D341Med (cell line): ENCODE results near the gene KIF26B.

Source experiments
- DNase-seq: peaks from one replicate; pipeline ENCODE4 v3.0.0; 2012; ENCODE audit warnings: low spot score

Gene KIF26B

DNA sequence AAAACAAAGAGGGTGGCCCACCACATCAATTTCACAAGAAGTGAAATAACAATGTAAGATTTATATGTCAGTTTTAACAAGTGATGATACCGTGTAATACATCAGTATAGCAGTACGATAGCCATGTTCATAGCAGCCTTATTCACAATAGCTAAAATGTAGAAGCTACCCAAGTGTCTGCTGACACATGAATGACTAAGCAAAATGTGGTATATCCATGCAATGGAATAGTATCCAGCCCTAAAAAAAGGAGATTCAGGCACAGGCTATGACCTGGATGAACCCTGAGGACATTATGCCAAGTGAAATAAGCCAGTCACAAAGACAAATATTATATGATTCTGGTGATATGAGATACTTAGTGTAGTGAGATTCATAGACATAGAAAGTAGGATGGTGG is 18.0 kb downstream of the KIF26B start:
- DNase-seq = no peak

DNA sequence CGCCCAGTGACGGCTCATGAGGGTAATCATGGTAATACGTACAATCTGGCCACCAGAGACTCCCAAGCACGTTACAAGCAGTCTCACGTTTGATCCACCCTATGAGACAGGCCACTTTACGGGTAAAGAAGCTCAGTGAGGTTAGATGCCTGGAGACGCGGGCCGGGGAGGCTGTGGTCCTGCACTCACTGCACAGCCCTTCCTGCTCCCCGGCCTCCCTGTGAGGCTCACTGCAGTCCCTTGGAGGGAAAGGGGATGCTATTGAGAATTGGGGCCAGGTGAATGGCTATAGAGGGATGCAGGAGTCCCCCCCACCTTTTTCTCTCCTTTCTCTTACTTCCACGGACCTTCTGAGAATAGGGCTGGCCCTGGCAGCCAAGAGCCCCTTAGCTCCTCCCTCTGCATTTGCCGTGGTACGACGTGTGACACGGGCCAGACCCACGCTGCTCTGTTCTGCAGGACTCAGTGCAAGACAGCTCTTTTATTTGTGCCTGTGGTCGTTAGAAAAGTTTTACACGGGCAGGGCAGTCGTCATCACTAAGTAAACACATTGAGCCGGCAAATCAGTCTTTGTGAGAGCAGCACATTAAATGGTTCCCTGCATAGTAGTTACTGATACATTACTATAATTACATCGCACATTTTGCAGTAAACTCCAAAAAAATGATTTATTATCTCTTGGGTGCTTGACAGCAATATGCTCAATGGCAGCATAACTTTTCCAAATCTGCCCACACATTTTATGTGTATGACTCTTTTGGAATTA is 18.8 kb downstream of the KIF26B start:
- no peak for DNase-seq

DNA sequence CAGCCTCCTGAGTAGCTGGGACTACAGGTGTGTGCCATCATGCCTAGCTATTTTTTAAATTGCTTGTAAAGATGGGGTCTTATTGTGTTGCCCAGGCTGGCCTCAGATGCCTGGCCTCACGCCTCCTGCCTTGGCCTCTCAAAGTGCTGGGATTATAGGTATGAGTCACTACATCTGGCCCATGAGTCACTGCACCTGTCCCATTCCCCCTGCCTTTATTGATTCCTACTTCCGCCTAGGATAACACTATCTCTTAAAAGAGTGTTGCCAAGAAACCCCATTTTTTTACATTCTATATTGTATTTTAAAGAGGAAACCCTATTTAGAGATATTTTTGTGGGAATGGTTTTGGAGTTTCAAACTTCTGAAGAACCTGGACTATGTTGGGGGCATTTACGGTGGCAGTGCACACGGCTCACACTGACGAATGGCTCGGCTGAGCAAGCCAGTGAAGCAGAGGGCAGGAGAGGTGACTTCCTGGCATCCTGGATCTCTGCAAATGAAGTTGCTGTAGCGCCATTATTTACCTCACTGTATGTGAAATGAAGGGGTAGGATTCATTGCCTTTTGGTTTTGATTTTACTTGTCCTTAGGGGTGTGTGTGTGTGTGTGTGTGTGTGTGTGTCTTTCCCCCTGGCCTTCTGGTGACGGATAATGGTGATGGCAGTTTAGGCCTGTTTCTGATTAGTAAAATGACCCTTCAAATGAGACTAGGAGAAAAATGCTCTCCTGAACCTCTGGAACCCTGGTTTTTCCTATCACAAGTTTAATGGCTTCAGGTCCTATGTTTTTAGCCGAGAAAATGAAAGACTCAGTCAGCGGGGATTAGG is 22.5 kb downstream of the KIF26B start:
- no peak for DNase-seq

DNA sequence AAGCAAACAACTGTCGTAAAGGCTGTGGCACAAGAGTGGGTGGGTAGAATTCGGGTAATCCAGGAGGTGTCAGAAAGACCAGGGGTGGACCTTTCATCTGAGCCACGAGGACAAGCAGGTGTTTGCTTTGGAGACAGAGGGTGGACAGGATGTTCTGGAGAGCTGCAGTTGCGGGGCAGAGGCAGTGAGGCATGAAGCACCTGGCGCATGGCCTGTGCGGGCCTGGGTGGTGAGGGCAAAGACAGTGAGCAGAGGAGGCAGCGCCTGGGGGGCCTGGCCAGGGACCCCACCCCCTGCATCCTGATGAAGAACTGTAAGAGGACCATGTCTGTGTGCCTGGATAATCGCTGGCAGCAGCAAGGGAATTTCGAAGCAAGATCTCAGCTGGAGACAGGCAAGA is 24.9 kb downstream of the KIF26B start:
- DNase-seq = no peak

DNA sequence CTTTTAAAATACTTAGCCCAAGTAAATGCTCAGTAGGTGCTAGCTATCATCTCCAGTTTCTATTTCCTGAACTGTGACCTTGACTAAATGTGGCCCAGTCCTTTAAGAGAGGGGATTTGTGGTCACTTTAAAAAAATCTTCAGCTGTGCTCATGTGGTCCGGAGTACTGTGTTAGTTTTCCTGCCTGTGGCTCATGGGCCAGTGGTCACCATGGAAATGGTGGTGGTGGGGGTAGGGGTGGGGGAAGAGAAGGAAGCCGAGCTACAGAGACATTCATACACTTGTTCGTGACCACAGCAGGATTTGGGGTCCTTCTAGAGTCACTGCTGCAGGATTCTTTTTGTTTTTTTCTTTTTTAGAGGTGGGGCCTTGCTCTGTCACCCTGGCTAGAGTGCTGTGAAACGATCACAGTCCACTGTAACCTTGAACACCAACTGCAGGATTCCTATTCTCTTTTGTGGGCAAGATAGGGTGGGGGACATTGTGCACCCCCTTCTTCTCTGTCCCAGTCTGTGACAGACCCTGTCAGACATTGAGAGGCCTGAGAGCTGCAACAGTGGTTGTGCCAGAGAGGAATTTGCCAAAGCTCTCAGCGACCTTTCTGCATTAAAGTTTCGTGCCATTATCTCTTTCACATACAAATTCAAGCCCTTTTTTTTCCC is 25.8 kb downstream of the KIF26B start:
- DNase-seq = no peak

DNA sequence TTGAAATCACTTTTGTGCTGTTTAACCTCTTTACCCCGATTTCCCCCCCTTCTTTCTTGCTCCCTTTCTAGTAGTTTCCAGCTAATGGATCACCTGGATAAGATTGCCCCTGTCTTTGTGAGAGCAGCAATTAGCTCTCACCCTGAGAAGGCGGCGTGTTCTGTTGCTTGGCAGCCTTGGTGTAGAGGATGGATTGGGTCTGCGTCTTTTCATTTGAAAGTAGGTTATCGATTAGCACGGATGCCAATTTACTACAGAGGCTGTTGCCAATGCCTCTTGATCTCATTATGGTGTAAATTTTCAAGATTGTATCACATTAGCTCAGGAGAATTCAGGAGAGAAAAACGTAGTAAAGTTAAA is 26.4 kb downstream of the KIF26B start:
- no peak for DNase-seq

DNA sequence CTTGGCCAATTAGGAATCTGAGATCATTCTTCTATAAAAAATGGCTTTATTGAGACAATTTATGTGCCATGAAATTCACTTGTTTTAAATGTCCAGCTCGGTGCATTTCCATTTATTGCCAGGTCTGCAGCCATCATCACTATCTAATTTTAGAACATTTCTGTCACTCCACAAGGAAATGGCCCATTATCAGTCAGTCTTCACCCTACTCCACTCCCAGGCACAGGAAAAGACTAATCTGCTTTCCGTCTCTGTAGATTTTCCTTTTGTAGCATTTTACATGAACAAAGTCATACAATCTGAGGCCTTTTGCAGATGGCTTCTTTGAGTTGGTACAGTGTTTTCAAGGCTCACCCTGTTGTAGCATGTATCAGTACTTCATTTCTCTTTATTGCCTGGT is 27.2 kb downstream of the KIF26B start:
- no peak for DNase-seq

DNA sequence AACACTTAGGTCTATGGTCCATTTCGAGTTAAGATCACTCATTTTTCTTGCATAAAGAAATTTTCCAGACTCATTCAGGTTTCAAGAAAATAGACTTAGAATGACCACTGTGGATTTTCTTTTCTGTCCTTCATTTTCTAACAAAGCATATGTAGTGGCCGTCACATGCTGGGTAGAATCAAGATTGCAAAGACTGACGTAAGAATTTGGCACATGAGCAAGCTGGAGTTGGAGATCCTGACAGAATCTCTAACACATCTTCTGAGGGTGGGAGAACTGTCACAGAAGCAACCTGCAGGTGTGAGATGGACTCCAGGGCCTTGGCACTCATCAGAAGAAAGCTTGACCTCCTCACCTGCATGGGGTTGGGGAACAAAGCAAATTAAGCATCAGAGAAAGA is 28.6 kb downstream of the KIF26B start:
- DNase-seq = no peak

DNA sequence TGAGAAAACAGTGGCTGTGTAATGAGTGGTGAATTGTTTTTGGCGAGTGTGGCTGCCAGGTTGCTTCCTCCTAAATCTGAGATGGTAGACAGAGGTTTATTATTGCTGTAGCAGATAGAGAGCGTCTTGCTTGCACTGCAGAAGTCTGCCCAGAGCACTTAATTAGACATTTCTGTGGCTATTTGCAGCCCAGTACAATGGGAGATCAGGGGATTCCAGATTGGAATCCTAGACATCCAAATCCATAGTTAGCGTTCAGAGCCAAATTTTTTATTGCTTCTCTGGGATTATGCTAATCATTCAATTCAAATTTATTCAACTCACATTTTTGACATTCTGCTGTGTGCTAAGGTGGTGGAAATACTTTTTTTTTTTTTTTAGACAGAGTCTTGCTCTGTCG is 30.0 kb downstream of the KIF26B start:
- DNase-seq = no peak

DNA sequence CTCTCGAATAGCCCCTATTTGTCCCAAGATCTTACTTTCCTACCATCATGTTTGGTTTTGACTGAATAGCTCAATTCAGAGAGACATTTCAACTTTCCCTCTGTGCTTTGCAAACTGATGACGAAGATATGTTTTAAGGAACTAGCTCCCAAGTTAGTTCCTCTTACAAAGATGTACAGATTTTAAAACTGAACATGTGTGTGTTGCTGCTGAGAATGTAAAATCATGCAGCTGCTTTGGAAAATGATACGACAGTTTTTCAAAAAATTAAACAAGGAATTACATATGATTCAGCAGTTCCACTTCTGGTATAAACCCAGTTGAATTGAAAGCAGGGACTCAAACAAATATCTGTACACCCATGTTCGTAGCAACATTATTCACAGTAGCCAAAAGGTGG is 33.6 kb downstream of the KIF26B start:
- no peak for DNase-seq

DNA sequence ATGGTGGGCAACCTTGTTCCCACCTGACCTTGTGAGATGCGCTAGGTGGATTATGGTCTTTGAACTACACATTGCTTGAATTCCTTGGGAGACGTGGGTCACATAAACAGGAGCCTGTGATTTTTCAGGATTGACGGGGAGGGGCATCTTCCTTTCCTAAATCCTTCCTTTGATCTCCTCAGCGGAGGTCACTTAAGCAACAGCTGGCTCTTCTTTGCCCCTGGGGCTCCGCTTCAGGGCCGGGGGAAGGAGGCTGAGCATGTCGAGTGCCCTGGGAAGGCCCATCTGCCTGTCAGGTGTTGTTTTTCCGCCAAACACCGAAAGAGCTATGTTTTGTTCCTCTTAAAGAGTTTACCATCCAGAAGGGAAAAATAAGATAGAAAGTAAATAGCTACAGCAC is 40.6 kb downstream of the KIF26B start:
- no peak for DNase-seq

DNA sequence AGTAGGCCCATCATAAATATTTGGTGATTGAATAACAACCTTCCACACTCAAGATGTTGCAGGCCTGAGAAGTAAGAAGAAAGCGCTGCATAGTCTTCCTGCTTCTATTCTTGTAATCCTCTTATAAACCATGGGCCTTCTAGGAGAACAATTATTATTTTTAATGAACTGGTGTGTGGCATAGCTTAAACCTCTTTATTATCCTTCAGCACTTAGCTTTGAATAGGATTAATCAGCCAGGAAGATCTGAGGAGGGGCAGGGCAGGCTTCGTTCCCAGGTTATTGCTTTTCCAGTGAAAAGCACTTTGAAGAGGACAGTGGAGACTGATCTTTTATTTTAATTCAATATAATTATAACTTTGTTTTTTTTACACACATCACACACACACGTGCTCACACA is 42.3 kb downstream of the KIF26B start:
- DNase-seq = peak; percentile 76

DNA sequence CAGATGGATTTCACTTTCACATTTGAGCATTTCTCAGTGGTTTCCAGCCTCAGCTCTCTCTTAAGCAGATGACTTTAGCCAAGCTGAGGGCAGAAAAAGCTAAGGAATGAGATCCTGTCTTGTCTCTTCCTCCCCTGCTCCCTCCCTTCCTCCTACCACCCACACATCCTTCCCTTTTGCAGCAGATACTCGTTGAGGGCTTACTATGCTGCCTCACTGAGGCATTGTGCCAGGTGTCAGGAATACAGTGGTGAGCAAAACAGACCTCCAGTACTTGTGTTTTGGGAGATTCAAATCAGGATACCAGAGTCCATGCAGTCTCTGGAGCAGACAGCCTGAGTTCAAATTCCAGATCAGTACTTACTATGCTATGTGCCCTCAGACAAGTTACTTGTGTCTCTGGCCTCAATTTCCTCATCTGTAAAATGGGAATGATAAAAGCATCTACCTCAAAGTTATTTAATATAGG is 43.2 kb downstream of the KIF26B start:
- DNase-seq = no peak

DNA sequence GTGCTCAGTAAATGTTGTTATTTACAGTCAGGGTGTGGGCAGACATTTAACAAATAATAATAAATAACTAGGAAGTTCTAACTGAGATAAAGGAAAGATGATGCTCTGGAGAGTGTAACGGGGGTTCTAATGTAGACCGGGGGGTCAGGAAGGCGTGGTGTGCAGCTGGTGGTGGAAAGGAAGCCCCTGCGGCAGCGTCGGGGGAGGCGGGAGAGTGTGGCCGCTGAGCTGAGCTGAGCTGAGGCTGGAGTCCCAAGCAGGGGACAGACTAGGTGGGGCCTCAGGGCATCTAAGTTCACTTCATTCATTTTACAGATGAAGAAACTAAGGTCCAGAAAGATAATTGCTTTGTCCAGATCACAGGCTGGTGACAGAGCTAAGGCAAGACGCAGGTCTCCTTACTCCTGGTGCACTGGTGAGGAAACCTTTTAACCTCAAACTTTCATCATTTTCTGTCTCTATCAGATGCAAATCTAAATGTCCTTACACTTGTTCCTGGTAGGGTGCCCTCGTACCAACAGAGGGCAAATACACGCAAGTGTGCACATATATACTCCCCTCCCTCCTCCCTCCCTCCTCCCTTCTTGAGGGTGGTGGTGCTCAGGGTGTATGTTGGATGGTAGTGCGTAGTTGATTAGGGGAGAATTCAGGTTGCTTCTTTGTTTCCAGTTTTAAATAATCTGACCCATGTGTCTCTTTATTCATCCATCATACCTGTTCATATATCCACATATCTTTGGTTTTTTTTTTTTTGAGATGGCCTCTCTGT is 44.1 kb downstream of the KIF26B start:
- DNase-seq = no peak

DNA sequence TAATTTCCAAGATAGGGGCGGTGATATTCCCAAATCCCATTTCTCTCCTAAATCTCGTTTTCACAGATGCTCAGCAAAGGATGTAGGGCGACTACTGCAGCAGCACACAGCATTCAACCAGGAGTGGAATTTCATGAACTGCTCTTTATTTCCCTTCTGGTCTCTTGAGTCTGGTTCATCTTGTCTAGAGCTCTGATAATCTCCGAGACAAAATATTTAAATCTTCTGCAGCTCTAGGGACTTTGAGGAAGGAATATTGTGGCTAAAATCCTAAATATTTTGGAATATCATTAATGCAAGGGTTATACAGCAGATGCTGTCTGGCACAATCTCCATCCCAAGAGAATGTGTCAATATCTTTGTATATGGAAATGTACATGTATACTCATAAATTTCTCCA is 45.4 kb downstream of the KIF26B start:
- no peak for DNase-seq

DNA sequence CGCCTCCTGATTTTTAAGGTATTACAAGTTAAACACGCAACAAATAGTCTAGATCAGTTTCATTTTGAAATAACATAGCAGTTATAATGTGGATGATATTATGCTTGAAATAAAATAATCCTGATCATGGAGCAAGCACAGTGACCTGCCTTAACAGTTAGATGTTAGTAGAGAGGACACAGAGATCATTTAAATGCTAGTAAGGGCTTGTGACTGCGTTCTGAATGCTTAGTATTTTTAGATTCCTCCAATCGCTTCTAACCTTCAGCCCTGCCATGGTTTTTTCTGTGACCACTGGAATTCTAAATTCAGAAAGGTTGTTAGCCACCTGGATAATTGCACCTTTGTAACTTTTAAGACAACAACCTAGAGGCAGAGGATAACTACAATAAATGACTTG is 46.4 kb downstream of the KIF26B start:
- no peak for DNase-seq

DNA sequence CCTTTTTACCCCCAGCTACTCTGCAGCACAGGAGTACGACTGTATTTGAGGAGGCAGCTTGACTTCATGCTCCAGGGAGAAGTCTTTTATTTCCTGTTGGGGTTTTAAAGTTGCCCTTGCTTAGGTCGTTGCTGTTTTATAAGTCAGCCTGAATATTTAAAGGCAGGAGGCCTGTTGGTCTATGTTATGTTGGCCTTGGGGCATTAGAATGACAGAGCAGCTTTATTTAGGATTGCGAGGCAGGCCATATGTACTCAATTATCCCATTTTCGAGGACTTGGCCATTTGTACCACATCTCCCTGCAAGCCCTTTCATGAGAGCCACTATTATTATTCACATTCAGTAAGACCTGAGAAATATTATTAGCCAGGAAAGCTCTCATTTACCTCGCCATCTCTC is 47.0 kb downstream of the KIF26B start:
- no peak for DNase-seq

DNA sequence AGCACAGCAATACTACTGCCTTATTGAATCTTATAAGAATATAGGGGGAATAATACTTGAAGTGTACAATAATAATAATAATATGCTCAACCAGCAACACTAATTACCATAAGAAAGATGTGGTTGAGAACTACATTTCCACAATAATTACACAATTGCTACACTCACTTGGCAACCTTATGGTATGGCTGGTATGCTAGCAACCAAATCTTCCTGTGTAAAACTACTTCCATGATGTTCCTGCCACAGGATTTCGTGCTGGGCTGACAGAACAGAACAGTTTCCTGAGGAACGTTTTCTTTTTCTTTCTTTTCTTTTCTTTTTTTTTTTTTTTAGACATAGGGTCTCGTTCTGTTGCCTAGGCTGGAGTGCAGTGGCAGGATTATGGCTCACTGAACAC is 50.6 kb downstream of the KIF26B start:
- no peak for DNase-seq

DNA sequence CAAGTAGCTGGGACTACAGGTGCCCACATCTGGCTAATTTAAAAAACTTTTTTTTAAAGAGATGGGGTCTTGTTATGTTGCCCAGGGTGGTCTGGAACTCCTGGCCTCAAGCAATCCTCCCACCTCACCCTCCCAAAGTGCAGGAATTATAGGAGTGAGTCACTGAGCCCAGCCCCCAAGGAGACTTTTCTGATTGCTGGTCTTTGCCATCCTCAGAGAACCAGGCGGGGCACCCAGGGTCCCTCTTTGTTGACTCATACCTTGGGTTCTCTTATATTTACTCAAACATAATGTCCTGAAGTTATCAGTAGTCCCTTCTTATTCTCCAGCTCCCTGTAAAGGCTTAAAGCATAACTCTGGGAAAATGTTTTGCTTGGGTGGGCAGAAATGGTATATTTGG is 51.1 kb downstream of the KIF26B start:
- DNase-seq = no peak

DNA sequence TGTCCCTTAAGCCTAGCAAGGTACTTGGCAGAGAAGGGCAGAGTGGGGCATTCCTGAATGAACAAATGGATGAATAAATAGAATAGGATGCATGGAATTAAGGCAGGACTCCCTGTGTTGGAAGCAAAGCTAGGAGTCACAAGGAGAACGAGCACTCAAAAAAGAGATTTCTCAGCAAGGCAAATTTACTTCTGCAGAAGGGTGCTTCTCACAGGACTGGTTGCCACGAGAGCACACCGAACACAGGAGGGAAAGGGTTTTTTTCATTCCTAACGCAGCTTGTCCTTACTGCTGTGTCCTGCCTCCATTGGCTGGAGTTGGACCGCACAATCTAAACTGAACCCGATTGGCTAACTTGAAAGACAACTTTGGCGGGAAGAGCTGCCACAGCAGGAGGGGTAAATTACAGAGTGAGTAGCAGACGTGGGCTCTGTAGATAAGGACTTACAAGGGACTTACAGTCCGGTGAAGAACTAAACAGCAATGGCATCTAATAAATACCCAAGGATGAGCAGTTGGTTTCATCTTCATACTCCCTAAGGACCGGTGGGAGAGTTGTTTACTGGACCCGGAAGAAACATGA is 52.4 kb downstream of the KIF26B start:
- no peak for DNase-seq

DNA sequence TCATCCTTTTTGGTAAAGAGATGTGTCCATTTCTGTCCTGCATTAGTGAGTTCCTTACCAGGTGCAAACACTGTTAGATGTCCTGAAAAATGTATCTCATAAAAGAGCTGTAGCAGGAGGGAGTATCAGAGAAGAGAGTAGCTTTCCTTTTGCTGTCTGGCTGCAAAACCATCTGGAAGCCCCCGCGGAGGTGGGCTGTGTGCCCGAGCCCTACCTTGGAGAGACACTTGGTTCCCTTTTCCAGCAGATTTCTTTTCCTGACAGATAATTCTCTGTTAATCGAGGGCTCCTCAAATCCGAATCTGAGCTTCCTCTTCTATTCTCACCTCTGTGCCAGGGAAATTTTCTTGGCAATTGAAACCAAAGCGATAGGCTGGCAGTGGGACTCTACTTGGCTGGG is 53.0 kb downstream of the KIF26B start:
- DNase-seq = no peak
